Ovary (tissue), 9 donors: Measurements from ENCODE around the gene SETBP1. TPM values are rescaled to one million over a fixed set of nuclear protein-coding genes. Genes with fewer than 3 reads are reported as not detected.

Source experiments
- DNase-seq, 5 donors: peaks; one replicate each; pipeline ENCODE4 v3.0.0-alpha.2; 2019 to 2020
- H3K27ac ChIP-seq, 2 donors: fragments of 200-600 bp; one replicate each; pipeline versions ENCODE4 v1.5.1 to v1.8.0; 2019 to 2022
- H3K27me3 ChIP-seq: fragments of 200-600 bp; one replicate; pipeline ENCODE4 v1.8.0; 2022
- H3K36me3 ChIP-seq: fragments of 200-600 bp; sonication (generic); one replicate; pipeline ENCODE4 v1.5.1; 2019
- H3K4me1 ChIP-seq: one replicate; pipeline ENCODE4 v1.8.1; 2013; ENCODE audit warnings: mild to moderate bottlenecking, moderate library complexity; ENCODE audit not compliant: insufficient read depth
- H3K4me3 ChIP-seq: fragments of 200-600 bp; sonication (generic); one replicate; pipeline ENCODE4 v1.5.1; 2017
- H3K9me3 ChIP-seq, 2 donors: fragments of 200-600 bp in 1 of 2; sonication (generic) in 1 of 2; one replicate each; pipeline versions ENCODE4 v1.5.1 to v1.8.1; 2013 to 2019; ENCODE audit warnings: mild to moderate bottlenecking in 1 of 2, moderate library complexity in 1 of 2
- EP300 ChIP-seq: sonication (generic); formaldehyde crosslinking; IDR thresholded peaks from one replicate; pipeline ENCODE4 v1.6.1; 2017; ENCODE audit warnings: antibody characterized with exemption
- POLR2A ChIP-seq: fragments of 450-650 bp; IDR thresholded peaks from one replicate; pipeline ENCODE4 v1.6.1; 2017; ENCODE audit warnings: antibody characterized with exemption, mild to moderate bottlenecking, moderate library complexity
- WGBS, 3 donors: extraction: QIAGEN DNeasy Blood & Tissue Kit in 1 of 3; methylation state at CpG; one replicate each; pipeline versions ENCODE4 v1.1.5 to v1.1.7; 2013 to 2017; 5-methylcytosine and 5-hydroxymethylcytosine counted together
- intact Hi-C, 4 donors: fragments of 100-400 bp; cut with DNase I; formaldehyde crosslinking; loops; one replicate each; pipeline versions ENCODE4 v1.11.0 to v1.15.1; 2022 to 2023
- polyA plus RNA-seq, 2 donors: library from polyadenylated mRNA; stranded (reverse); fragments of 200-250 nt in 1 of 2; fragments of 350-450 nt in 1 of 2; fragmentation: Illumina TruSeq in 1 of 2; extraction: RNeasy Lipid Tissue Mini Kit (QIAGEN cat#74804) in 1 of 2; gene quantifications; one replicate each; pipeline ENCODE4 v1.2.3, GENCODE V29; 2013 to 2014
- total RNA-seq, 7 donors: library from RNA; depleted of rRNA in 2 of 7; stranded (reverse); fragments of >200 nt in 2 of 7; fragmentation: NEBNext Ultra II Directional in 3 of 7; extraction: Animal tissue kit (Norgen Biotek cat#: 25700) in 3 of 7; gene quantifications; one replicate each; pipeline versions ENCODE4 v1.1.0 to v1.2.4, GENCODE V29; 2016 to 2023
- TF ChIP-seq, protein P1 (sequence below), 3 donors: fragments of 450-650 bp in 2 of 3; fragments of 200-600 bp in 1 of 3; IDR thresholded peaks; one replicate each; pipeline versions ENCODE4 v1.5.1 to v1.8.0; 2016 to 2022; ENCODE audit warnings: antibody characterized with exemption in 3 of 3, mild to moderate bottlenecking in 1 of 3
- donor health status: DM: no; HTN: no; CAD: no; lungs with moderate emphysema.
- donor health status: DM: no; HTN: no; CAD: no.
- donor health status: Bipolar disorder and iron deficiency.
- donor health status: DM: yes; HTN: yes; CAD: no.
- donor health status: DM: no; HTN: no; CAD: no.
- donor health status: DM: yes; HTN: yes; CAD: no.

Gene SETBP1
- total and polyA plus RNA-seq, 9 donors = 7.8 to 53.7 (median 28.4) TPM

DNA sequence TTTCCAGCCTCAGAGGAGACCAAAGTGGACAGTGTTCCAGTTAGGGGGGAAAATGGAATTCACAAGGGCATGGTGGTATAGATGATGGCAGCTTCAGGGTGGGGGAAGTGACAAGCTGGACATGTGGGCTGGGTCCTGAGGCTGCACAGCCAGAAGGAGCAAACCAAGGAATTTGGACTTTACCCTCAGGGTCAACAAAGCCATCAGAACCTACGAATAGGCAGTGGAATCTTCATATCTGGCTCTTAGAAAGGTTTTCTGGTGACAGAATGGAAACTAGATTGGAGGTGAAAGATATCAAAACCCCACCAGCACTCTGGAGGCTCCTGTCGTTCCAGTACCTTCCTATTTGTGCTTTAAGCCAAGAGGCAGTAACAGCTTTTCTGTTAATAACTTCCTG lies 127.1 kb downstream of the SETBP1 start:
- whole genome bisulfite sequencing, 3 donors = 74 to 79% (median 78%) methylated on average over 2 of the region's 2 CpGs
- intact Hi-C loops = no loop called here
- DNase-seq = no peak
- Histone ChIP-seq H3K36me3 (no peaks in the 10 kb centered on the region), H3K4me3 (no peak overlapping the region), H3K27ac (no peak overlapping the region), H3K9me3 (no peaks in the 10 kb centered on the region), H3K27me3 (no peaks in the 10 kb centered on the region), H3K4me1 (peaks cover 8% of the 10 kb centered on the region)
- TF ChIP-seq EP300 (no peak), POLR2A (no peak)
- TF ChIP-seq, protein P1, sequence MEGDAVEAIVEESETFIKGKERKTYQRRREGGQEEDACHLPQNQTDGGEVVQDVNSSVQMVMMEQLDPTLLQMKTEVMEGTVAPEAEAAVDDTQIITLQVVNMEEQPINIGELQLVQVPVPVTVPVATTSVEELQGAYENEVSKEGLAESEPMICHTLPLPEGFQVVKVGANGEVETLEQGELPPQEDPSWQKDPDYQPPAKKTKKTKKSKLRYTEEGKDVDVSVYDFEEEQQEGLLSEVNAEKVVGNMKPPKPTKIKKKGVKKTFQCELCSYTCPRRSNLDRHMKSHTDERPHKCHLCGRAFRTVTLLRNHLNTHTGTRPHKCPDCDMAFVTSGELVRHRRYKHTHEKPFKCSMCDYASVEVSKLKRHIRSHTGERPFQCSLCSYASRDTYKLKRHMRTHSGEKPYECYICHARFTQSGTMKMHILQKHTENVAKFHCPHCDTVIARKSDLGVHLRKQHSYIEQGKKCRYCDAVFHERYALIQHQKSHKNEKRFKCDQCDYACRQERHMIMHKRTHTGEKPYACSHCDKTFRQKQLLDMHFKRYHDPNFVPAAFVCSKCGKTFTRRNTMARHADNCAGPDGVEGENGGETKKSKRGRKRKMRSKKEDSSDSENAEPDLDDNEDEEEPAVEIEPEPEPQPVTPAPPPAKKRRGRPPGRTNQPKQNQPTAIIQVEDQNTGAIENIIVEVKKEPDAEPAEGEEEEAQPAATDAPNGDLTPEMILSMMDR (IDR thresholded peaks at IDR 0.05) = no peak

DNA sequence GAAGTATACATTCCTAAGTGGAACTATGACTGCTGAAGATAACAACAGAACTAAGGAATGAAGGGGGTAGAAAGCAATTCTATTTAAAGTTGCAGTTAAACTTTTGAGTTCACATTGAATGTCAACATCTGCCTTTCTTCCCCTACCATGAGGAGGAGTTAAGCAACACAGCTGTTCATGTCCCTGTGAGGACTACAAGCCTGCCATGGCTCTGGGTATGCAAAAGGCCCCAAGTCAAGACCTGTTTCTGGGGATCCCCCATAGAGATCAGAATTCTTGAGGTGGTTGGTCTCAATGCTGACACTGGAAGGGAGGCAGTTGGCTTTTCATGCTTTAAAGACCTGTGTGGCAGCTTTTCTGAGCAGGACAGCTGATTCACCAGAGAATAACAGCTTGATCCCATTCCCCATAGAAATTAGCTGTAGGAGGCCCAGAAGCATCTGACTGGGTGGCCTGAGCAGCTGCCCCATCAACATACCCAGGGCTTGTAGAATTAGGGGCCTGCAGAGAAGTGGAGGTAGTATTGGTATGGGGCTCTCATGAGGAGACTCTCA lies 131.0 kb downstream of the SETBP1 start:
- Histone ChIP-seq H3K27me3 (no peaks in the 10 kb centered on the region), H3K9me3 (no peaks in the 10 kb centered on the region), H3K4me1 (peaks cover 3% of the 10 kb centered on the region), H3K27ac (no peak overlapping the region), H3K4me3 (no peak overlapping the region), H3K36me3 (no peaks in the 10 kb centered on the region)
- no peak for TF ChIP-seq POLR2A
- TF ChIP-seq, protein P1 (IDR thresholded peaks at IDR 0.05) = no peak
- no peak for DNase-seq
- intact Hi-C loops = no loop called here

DNA sequence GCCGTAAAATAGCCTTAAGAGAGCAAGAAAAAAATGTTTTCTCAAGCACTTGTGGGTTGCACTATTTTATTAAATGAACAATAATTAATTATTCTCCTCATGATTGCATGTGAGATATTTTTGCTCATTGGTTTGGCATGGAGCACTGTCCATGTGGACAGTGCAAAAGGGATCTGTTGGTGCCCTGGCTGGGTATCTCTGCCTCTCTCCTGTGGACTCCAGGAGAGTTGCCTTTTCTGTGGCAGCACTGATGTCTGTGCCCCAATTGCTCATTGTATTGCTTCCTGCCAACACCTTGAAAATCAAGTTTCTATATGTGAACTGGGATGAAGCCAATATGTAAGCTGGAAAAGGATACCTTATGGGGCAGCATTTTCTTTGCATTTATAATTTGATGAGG lies 131.7 kb downstream of the SETBP1 start:
- TF ChIP-seq EP300 (no peak), POLR2A (no peak)
- TF ChIP-seq, protein P1 (IDR thresholded peaks at IDR 0.05) = no peak
- Histone ChIP-seq H3K27me3 (no peaks in the 10 kb centered on the region), H3K36me3 (no peaks in the 10 kb centered on the region), H3K4me1 (peaks cover 3% of the 10 kb centered on the region), H3K4me3 (no peak overlapping the region), H3K27ac (no peak overlapping the region), H3K9me3 (no peaks in the 10 kb centered on the region)
- 95 to 100% (median 99%) methylated on average over 1 of the region's 1 CpG for WGBS, 3 donors
- DNase-seq = no peak
- intact Hi-C loops = no loop called here

DNA sequence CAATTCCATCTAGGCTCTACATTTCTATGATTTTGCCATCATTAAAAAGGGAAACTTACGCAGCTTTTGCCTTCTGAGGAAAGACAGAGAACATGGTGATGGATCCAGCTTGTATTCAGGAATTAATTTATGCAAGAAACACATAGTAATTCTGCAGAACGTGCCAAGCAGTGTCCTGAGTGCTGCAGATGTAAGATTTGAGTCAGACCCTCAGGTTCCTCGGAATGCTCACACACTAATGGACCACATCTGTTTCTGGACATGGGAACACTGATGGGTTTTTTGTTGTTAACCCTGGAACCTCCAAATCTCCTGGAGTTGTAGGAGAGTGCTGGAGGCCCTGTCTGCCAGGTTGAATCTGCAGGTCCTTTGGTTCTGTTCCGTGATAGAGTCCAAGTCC lies 132.9 kb downstream of the SETBP1 start:
- no peaks in the 10 kb centered on the region for H3K9me3 ChIP-seq
- H3K36me3 ChIP-seq = no peaks in the 10 kb centered on the region
- no peaks in the 10 kb centered on the region for H3K27me3 ChIP-seq
- TF ChIP-seq POLR2A (no peak), EP300 (no peak)
- TF ChIP-seq, protein P1 (IDR thresholded peaks at IDR 0.05) = no peak
- no peak overlapping the region for H3K4me3 ChIP-seq
- WGBS, 3 donors = 89 to 92% (median 90%) methylated on average over 4 of the region's 4 CpGs
- DNase-seq = no peak
- H3K27ac ChIP-seq = no peak overlapping the region
- intact Hi-C loops = no loop called here
- H3K4me1 ChIP-seq = peaks cover 5% of the 10 kb centered on the region

DNA sequence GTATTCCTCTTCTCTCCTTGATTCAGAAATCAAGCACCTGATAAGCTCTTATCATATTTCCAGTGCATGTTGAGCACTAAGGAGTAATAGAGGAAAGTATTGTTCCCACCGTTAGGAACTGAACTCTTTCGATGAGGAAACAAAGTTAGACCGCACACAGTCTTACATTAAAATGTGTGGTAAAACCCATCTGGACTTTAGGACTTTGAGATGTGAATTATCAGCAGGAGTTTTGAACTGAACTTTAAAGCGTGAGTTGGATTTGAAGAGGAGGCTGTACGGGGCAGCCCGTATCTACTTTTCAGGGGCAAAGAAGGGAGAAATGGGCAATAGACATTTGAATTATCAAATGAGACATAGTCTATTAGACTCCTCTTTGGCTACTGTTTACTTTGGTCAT lies 134.4 kb downstream of the SETBP1 start:
- Histone ChIP-seq H3K36me3 (no peaks in the 10 kb centered on the region), H3K4me3 (no peak overlapping the region), H3K27me3 (no peaks in the 10 kb centered on the region), H3K4me1 (peaks cover 5% of the 10 kb centered on the region), H3K9me3 (no peaks in the 10 kb centered on the region), H3K27ac (no peak overlapping the region)
- intact Hi-C loops = no loop called here
- TF ChIP-seq, protein P1 (IDR thresholded peaks at IDR 0.05) = no peak
- no peak for TF ChIP-seq EP300
- 92 to 94% (median 94%) methylated on average over 6 of the region's 6 CpGs for WGBS, 3 donors
- no peak for DNase-seq
